Measurements from ENCODE around the gene PBX3.

The PBX3 gene

GRCh38 chr9:126000731-126001580, 253.8 kb downstream of the PBX3 start:
- no peak for DNase-seq

- no peak for DNase-seq
Observed at GRCh38 chr9:126001581-126002225, 254.5 kb downstream of the PBX3 start.

- DNase-seq: no peak
Observed at GRCh38 chr9:126002476-126003350, 255.5 kb downstream of the PBX3 start.

GRCh38 chr9:126009047-126009446, 261.9 kb downstream of the PBX3 start:
- no peak for DNase-seq

- no peak for DNase-seq
Observed at GRCh38 chr9:126014726-126015125, 267.6 kb downstream of the PBX3 start.

- no peak for DNase-seq
Observed at GRCh38 chr9:126015424-126015823, 268.3 kb downstream of the PBX3 start.

- DNase-seq: no peak
Observed at GRCh38 chr9:126016579-126017290, 269.6 kb downstream of the PBX3 start.
